Activated T-cell treated with anti-CD3 and anti-CD28 coated beads for 1 hour (primary cell): ENCODE results near the gene CRY2.
"Not testable (repeated sequence)": the region's sequence is repeated elsewhere in the genome, so short reads cannot be mapped to it uniquely, and the experiment has no call there.

Experiments
- DNase-seq: peaks from one replicate; pipeline ENCODE4 v3.0.0-alpha.2; 2020; ENCODE audit warnings: low read depth

CRY2 gene

DNA sequence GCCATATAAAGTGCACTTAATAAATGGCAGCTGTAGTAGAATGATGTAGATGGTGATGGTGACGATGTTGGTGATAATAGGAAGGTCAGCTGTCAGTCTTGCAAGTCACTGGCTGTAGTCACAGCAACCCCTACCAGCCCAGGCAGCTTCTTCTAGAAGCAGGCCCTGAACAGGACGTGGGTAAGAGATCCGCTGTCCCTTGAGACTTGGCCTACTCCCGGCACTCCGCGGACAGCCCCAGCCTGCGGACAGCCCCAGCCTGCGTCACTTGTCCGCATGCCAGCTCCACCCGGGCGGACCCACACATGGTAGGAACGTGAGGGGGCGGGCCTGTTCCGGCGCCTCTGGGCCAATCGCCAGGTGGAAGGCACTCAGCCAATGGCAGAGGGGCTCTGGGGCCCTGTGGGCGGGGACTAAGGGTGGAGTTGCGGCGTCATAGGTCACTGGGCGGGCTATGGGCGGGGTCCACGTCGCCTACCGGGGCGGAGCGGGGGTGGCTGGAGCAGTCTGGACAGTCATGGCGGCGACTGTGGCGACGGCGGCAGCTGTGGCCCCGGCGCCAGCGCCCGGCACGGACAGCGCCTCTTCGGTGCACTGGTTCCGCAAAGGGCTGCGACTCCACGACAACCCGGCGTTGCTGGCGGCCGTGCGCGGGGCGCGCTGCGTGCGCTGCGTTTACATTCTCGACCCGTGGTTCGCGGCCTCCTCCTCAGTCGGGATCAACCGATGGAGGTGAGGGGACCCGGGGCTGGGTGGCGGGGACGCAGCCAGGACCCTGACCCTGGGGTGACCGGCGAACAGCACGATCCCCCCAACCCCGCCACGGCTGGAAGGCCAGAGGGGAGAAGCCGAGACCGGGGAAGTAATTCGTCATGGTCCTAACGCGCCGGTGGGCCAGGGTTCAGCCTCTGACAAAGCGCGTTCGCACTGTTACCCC is at the start of gene CRY2:
TSS of gene CRY2 (plus strand) at position 502 of the 937 bp plus-strand sequence. CDS start at position 518, 16 bp downstream.
- peak; percentile 99 for DNase-seq

DNA sequence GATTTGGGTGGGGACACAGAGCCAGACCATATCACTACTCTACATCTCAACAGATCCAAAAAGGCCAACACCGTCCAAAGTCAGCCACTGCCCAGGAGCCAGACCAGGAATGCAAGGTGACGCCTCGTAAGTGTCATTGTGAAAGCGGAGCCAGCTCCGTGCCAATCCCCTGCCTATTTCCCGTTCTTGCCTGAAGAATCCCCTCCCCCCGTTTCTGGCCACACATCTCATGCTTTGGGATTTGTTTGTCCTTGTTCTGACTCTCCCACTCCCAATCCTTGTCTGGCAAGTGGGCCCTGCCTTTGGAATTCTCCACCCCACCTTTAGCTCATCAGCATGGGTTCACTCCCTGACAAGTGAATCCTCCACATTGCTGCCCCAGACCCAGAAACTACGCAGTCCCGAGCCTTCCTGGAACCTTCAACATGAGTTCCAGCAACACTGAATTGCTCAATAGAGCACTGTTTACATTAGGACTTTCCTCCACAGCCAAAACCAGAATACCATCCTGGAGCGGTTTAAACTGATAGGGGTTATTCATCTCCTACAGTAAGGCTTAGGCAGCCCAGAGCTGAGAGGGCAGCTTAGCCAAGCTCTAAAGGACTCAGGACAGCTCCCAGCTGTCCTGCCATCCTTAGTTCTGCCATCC is 48.4 kb upstream of the CRY2 start:
- DNase-seq: no peak

DNA sequence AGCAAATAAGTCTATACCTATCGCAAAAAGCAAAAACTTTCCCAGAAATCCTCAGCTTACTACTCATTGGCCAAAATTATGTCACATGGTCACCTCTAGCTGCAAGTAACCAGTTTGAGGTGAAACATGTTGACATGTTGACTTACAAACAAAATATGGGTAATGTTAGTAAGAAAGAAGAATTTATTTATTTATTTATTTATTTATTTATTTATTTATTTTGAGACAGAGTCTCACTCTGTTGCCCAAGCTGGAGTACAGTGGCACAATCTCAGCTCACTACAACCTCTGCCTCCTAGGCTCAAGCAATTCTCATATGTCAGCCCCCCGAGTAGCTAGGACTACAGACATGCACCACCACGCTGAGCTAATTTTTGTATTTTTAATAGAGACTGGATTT is 47.7 kb upstream of the CRY2 start:
- no peak for DNase-seq

DNA sequence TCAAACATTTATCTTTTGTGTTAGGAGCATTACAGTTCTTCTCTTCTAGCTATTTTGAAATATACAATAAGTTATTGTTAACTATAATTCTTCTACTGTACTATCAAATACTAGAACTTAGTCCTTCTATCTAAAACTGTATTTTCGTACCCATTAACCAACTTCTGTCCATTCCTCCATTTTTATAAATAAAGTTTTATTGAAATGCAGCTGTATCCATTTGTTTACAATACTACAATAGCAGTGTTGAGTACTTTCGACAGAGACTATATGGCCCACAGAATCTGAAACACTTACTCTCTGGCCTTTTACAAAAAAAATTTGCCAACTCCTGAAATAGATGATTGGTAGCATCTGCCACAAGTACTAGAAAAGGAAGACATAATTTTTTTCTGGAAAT is 47.0 kb upstream of the CRY2 start:
- no peak for DNase-seq

DNA sequence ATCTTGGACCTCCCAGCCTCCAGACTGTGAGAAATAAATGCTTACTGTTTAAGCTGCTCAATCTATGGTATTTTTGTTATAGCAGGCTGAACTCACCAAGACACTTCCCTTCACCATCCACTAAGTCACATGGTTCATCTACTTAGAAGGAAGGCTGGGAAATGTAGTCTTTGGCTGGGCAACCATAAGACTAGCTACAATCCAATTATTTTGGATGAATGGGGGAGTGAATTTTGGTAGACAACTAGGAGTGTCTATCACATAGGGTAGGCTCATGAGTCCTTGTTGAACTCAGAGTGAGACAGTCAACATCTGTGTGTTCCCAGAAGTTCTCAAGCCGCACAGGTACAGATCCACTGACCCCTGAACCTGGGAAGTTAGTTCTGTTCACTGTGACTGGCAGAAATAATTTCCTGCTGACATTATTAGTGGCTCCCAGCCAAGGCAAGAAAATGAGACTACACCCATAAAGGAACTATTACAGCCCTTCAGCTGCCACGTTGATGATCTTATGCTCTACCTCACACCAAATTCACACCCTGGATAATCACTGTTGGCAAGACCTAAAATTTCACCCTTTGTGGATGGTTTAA is 45.5 kb upstream of the CRY2 start:
- no peak for DNase-seq

DNA sequence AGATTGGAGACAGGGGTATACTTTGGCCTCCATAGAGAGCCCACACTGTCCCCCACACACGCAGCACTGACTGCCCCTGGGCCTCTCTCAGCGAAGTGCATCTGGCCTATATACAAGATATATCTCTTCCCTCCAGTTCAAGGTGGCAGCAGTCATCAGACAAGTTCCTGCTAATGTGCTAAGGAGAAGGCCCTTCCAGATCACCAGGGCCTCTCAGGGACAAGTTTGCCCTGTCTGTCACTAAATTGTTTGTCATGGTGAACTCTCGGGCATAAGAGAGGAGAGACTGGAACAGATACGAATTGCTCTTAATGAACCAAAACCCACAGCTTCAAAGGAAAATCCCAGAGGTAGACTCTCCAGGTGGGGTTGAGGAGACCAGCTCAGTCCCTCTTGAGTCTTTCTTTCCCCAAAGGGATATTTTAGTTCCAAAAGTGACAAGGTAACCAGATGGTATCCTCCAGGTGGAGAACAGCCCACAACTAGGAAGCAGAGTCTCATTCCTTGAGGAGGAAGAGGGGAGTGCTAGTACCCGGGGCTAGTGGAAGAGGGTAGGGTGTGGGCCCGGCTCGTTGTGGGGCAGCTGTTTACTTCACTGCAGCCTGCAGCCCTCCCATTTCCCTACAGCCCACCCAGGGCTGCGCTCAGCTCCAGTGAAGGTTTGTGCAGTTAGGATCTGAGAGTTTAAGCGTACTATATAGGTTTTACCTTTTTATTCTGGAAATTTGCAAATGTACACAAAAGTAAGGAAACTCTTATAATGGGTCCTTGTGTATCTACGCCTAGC is 44.6 kb upstream of the CRY2 start:
- DNase-seq: no peak

DNA sequence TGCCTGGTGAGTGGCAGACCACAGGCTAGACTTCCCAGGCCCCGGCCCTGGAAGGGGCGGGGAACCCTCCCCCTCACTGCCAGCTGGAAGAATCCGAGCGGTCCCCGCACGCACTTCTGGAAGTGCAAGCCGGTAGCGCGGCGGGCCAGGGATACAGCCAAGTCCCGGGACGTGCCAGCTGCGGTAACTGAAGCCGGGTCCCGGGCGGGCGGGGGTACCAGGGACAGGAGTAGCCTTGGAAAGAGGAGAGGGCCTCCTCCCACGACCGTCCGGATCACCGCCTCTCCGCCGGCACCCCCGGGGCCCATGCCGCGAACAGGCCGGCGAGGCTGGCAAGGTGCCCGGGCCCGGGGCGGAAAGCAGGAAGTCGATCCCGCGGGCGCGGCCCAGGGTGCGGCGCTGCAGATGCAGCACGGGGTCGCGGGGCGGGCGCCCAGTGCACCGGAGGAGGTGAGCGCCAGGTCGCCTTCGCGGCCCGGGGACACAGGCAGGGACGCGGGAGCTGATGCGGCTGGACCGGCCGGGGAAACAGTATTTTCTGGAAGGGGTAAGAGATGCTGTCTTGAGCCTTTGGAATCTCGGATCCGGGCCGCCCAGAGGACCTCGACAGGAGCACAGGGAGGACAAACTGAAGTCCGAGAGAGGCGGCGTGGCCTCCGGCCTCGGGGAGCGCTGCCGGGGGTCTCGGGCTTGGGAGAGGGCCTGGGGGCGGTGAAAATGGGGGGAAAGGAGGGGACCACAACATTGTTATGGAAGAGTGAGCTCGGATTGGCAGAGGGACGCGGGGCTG is 43.1 kb upstream of the CRY2 start:
- DNase-seq: peak; percentile 49

DNA sequence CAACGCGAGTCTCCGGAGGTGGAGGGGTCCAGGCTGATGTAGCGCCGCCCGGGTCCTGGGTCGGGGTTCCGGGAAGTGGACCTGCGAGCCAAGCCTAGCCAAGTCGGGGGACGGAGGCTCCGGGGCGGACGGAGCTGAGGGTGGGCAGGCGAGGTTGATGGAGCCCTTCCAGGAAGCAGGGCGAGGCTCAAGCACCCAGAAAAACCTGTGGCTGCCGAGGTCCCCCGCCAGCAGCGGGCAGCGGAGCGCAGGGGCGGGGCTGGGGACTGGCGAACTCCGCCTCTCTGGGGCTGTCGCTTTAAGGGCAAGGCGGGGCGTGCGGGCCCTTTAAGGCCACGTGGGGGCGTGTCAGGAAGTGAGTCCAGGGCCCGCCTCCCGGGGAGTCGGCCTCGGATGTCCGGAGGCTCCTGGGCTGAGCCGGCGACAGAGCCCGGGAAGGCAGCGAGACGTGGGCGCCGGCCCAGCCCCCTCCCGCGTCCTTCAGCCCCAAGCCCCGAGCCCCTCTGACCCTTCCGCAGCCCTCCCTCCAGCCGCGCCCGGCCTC is 42.4 kb upstream of the CRY2 start, which contains the start of gene SLC35C1:
TSS of gene SLC35C1 (plus strand) at position 389 of the 544 bp plus-strand sequence. CDS start 653 bp downstream, outside the sequence.
- DNase-seq: peak; percentile 96

DNA sequence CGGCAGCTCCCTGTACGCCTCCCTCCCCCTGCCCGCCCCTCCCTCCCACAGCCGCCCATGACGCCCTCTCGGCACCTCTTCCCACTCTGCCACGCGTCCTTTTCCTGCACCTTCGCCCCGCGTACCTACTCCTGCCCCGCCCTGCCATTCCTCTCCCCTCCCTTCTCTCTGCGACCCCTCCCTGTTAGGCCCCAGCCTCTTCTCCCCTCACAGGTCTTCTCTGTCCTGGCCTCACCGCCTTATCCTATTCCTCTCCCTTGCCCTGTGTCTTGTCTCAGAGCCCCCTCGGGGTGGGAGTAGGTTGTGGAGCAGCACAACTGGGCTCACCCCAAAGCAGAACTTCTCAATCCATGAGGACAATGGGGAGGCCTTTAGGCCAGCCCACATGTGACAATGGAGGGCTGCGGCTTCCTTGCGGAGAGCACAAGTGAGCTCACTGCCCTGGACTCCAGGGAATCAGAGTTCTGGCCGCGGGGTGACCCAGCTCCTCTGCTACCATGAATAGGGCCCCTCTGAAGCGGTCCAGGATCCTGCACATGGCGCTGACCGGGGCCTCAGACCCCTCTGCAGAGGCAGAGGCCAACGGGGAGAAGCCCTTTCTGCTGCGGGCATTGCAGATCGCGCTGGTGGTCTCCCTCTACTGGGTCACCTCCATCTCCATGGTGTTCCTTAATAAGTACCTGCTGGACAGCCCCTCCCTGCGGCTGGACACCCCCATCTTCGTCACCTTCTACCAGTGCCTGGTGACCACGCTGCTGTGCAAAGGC is 41.8 kb upstream of the CRY2 start:
- DNase-seq: no peak

DNA sequence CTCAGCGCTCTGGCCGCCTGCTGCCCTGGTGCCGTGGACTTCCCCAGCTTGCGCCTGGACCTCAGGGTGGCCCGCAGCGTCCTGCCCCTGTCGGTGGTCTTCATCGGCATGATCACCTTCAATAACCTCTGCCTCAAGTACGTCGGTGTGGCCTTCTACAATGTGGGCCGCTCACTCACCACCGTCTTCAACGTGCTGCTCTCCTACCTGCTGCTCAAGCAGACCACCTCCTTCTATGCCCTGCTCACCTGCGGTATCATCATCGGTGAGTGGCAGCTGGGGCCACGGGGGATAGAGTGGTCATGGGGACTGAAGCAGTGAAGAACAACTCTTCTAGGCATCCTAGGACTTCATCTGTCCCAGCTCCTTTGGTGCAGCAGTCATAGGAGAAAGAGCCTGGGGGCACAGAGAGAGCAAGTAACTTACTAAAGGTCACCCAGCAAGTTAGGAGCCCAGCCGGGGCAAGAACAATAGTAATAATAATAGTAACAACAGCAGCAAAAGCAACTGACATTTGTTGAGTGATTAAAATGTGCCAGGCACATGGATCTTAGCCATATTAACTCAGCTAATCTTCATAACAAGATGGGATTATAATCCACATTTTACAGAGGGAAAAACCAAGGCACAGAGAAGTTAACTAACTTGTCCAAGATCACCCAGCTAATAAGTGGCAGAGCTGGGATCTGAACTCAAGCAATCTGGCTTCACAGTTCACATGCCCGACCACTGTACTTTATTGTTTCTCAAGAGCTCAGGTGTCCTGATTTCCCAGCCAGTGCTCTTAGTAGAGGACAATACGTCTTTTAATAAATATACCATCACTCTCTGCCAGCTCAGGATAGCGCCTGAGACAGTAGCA is 41.0 kb upstream of the CRY2 start:
- no peak for DNase-seq

DNA sequence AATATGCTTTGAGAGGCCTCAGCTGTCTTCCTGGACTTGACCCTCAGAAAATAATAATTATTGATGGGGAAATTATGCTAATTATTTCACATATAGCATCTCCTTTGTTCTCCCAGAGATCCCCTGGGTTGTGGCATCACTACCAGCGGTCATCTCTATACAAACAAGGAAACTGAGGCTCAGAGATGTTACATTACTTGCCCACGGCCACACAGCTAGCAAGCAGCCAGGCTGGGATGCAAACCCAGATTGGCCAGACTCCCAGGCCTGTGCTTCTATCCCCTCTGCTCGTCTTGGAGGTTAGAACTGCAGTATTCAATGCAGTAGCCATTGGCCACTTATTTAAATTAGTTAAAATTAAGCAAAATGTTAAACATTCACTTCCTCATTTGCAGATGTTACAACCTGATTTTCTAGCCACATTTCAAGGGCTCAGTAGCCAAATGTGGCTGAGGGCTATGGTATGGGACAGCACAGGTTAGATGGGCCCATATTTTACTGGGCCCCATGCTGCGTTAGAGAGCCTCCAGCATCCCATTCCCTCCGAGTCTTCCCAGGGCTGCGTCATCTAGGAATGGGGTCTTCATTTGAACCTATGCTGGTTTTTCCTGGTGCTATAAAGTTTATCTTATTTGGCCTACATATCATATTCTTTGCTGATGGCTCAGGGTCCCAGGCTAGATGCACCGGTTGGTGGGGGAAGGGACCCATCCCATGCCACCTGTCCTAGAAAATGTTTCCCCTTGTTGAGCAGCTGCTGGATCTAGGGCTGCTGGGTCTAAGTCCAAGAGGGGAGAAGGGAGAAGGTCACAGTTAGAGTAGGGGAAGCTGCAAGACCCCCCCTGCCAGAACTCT is 40.1 kb upstream of the CRY2 start:
- no peak for DNase-seq

DNA sequence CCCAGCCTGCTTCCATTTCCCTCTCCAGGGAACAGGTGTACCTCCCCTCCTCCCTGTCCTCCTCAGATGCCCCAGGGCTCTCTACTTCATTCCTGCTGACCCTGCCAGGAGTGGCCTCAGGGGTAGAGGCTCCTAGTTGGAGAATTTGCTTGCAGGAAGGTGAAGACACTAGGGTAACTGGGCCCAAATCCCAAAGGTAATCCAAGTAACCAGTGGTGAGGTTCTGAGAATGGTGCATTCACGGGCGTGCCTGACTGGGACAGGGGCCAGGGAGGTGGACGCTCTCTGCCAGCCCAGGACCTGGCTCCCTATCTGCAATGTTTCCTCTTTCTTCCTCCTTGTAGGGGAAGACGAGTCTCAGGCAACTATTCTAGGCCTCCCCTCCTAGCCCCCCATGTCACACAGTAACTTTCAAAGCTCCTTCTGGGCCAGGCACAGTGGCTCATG is 39.5 kb upstream of the CRY2 start:
- DNase-seq: no peak

DNA sequence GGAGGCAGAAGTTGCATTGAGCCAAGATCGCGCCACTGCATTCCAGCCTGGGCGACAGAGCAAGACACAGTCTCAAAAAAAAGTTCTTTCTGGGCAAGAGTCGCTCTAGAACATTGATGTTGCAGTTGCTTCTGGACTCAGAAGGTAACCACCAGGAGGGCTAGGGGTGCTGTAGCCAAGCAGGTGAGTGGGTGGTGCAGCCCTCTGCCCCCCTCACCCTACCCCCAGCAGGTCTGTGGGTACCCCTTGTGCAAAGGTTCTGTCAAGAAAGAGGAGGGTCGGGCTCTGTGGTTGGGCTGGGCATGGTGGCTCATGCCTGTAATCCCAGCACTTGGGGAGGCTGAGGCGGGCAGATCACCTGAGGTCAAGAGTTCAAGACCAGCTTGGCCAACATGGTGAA is 38.8 kb upstream of the CRY2 start:
- DNase-seq: not testable (repeated sequence)

DNA sequence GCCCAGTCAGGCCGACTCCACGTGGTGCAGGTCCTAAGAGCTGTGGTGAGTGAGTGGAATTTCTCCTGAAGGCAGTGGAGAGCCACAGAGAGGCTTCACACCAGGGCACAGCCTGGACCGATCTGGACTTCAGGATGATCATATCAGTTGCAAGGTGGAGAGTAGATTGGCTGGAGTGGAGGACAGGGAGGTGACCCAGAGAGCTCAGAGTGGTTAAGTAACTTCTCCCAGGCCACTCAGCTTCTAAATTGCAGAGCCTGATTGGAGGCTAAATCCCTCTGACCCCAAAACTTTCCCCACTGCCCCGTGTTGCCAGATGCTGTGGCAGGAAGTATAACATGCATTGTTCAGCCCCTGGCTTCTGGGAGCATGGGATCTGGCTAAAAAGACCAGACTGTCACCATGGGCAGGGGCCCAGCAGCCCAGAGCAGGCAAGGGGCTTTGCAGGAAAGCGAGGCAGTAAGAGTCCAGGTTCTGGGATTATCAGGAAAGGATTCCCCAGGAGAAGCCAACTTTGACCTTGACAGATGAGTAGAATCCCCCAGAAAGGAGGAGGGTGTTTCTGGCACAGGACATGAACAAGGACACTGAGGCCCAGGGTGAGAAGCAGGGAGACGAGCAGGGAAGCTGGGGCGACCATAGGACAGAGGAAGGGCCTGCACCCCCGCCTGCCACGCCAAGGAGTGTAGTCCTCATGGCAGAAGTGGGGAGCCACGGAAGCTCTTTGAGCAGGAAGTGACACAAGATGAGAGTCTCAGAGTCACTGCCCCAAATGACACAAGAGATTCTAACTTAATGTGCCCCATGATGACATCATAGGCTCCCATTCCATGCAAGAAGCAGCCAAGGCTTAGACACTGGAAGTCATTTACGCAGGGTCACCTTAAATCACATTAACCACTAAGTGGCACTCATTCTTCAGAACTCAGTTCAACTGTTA is 37.5 kb upstream of the CRY2 start:
- DNase-seq: no peak

DNA sequence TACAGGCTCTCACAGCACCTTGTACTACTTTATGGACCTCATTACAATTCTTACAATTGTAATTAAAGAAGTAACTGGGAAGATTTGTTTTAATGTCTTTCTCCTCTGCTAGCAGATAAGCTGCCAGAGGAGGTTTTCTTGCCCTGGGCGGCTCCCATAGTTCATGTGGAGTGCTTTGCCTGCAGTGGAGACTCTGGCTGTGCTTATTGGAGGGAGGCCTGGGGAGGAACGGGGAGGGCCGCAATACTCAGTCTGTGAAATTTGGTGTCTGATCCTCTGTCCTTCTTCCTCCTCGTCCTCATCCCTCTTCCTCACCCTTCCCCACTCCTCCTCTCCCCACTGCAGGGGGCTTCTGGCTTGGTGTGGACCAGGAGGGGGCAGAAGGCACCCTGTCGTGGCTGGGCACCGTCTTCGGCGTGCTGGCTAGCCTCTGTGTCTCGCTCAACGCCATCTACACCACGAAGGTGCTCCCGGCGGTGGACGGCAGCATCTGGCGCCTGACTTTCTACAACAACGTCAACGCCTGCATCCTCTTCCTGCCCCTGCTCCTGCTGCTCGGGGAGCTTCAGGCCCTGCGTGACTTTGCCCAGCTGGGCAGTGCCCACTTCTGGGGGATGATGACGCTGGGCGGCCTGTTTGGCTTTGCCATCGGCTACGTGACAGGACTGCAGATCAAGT is 36.7 kb upstream of the CRY2 start:
- DNase-seq: no peak

DNA sequence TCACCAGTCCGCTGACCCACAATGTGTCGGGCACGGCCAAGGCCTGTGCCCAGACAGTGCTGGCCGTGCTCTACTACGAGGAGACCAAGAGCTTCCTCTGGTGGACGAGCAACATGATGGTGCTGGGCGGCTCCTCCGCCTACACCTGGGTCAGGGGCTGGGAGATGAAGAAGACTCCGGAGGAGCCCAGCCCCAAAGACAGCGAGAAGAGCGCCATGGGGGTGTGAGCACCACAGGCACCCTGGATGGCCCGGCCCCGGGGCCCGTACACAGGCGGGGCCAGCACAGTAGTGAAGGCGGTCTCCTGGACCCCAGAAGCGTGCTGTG is 36.2 kb upstream of the CRY2 start:
- DNase-seq: no peak
